ENCODE results near the gene NDUFB10. TPM values are rescaled to one million over a fixed set of nuclear protein-coding genes. Genes with fewer than 3 reads are reported as not detected.
A peak's percentile ranks its signal among the peaks of the same experiment; 100 is the strongest.

Gene NDUFB10
- total RNA-seq, 6 experiments from 2014 or later: 68.7 to 210 (median 81.2) TPM

DNA sequence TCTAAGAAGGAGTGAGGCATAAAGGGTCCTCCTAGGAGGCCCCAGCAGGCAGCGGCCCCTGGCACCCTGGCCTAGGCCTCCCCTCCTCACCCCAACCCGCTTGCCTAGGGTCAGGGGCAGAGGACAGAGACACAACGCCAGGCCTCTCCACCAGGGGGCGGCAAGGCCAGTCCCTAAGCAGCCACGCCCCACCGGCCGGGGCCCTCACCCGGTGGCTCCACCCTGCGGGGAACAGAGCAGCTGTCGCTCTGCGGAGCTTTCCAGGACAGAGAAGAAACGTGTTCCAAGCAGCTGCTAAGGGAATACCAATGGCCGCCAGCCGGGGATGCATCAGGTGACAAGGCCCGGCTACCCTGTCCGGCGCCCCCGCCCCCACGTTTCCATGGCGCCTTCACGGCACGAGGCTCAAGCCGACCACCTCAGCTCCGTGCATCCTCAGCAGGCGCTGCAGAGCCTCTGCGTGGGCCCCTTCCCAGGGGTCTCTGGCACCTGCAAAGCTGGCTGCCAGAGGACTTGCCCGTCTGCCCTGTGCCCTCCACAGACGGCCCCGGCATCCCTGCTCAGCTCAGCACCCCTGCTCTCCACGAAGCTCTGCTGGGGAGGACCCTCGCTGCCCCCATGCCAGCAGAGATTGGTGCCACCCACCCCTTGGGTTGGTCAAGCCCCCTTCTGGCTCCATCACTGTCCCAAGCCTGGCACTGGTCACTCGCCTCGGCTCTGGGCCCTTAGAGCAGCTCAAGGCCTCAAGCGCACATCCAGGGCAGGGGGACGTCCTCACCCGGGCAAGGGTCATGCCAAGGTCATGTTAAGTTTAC is 44.7 kb downstream of the NDUFB10 start:
- no peak overlapping the region for H3K4me3 ChIP-seq
- intact Hi-C loops (cut with DNase I): no loop called here
- no peak overlapping the region for H3K27ac ChIP-seq
- peaks cover 0 to 31% (median 17%) of the 10 kb centered on the region in 4 donors for H3K4me1 ChIP-seq
- no peaks in the 10 kb centered on the region for H3K27me3 ChIP-seq
- 0% methylated on average over 4 of the region's 36 CpGs for WGBS (ENCODE audit: insufficient coverage, low coverage, low lambda C conversion rate, missing lambda C conversion rate)
- H3K36me3 ChIP-seq: peaks cover 3 to 43% (median 24%) of the 10 kb centered on the region in 4 donors
- H3K9me3 ChIP-seq: no peaks in the 10 kb centered on the region
- peak; percentile 82 to 89 (median 86) for ATAC-seq
- DNase-seq: peak; percentile 88 to 90 (median 89)
- no peak for TF ChIP-seq POLR2A (IDR thresholded peaks at IDR 0.05)
- TF ChIP-seq, protein P1, sequence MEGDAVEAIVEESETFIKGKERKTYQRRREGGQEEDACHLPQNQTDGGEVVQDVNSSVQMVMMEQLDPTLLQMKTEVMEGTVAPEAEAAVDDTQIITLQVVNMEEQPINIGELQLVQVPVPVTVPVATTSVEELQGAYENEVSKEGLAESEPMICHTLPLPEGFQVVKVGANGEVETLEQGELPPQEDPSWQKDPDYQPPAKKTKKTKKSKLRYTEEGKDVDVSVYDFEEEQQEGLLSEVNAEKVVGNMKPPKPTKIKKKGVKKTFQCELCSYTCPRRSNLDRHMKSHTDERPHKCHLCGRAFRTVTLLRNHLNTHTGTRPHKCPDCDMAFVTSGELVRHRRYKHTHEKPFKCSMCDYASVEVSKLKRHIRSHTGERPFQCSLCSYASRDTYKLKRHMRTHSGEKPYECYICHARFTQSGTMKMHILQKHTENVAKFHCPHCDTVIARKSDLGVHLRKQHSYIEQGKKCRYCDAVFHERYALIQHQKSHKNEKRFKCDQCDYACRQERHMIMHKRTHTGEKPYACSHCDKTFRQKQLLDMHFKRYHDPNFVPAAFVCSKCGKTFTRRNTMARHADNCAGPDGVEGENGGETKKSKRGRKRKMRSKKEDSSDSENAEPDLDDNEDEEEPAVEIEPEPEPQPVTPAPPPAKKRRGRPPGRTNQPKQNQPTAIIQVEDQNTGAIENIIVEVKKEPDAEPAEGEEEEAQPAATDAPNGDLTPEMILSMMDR (IDR thresholded peaks at IDR 0.05): peak; percentile 90 to 97 (median 96)

DNA sequence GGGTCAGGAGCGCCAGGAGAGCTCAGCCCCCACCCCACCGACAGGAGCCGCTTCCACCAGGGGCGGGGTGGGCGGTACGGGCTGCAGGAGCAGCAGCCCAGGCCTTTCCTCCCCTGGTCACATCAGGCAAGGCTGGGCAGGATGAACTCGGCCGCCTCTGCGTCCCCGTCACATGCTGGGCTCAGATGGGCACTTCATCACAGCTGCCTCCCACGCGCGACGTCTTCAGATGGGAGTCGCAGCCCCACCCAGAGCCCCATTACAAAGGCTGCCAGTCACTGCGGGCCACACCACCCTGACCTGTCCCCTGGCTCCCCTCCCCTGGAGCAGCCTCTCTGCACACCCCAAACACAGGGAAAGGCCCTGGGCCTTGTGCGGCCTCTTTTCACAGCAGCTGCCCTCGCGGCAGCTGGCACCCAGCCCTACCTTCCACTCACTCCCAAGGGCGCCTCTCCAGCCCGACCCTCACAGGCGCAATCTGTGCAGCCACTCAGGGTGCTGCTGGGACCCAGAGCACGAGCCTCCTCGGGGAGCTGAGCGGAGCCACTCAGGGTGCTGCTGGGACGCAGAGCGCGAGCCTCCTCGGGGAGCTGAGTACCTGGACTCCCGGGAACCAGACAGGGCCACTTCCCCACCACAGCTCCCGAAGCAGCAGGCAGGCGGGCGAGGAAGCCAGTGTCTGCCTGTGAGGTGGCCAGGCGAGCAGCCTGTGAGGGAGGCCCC is 45.6 kb downstream of the NDUFB10 start:
- H3K27ac ChIP-seq: no peak overlapping the region
- H3K36me3 ChIP-seq: peaks cover 0 to 34% (median 19%) of the 10 kb centered on the region in 4 donors
- no peak for TF ChIP-seq POLR2A (IDR thresholded peaks at IDR 0.05)
- TF ChIP-seq, protein P1 (IDR thresholded peaks at IDR 0.05): no peak
- ATAC-seq: no peak
- H3K27me3 ChIP-seq: no peaks in the 10 kb centered on the region
- no peak for DNase-seq
- H3K4me1 ChIP-seq: peaks cover 0 to 31% (median 17%) of the 10 kb centered on the region in 4 donors
- no peak overlapping the region for H3K4me3 ChIP-seq
- no peaks in the 10 kb centered on the region for H3K9me3 ChIP-seq
- whole genome bisulfite sequencing (ENCODE audit: insufficient coverage, low coverage, low lambda C conversion rate, missing lambda C conversion rate): 57% methylated on average over 6 of the region's 34 CpGs
- intact Hi-C loops (cut with DNase I): no loop called here

DNA sequence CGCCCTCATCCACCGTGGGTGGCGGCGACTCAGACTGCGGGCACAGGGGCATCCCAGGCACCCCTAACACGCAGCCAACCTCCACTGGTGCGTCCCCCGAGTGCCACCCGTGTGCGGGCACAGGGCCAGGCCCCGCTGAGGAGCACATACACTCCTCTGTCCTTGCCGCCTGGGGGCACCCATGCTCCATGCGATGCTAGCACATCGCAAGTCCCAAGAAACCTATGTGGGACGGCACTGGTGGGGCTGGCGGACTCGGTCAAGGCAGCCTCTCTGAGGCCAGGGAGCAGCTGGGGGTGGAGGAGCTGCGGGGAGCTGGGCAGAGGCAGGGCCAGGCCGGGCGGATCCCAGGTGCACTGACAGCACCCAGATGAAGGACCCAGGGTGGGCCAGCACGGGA is 46.3 kb downstream of the NDUFB10 start:
- Histone ChIP-seq H3K36me3 (peaks cover 0 to 29% (median 16%) of the 10 kb centered on the region in 4 donors), H3K27me3 (no peaks in the 10 kb centered on the region), H3K27ac (no peak overlapping the region), H3K4me3 (no peak overlapping the region), H3K9me3 (no peaks in the 10 kb centered on the region), H3K4me1 (peaks cover 0 to 36% (median 17%) of the 10 kb centered on the region in 4 donors)
- intact Hi-C loops (cut with DNase I): no loop called here
- ATAC-seq (no peak), DNase-seq (peak in 1 of 3 donors; percentile 53)
- TF ChIP-seq POLR2A (IDR thresholded peaks at IDR 0.05): no peak
- TF ChIP-seq, protein P1 (IDR thresholded peaks at IDR 0.05): no peak
- WGBS (ENCODE audit: insufficient coverage, low coverage, low lambda C conversion rate, missing lambda C conversion rate): 66% methylated on average over 3 of the region's 21 CpGs

DNA sequence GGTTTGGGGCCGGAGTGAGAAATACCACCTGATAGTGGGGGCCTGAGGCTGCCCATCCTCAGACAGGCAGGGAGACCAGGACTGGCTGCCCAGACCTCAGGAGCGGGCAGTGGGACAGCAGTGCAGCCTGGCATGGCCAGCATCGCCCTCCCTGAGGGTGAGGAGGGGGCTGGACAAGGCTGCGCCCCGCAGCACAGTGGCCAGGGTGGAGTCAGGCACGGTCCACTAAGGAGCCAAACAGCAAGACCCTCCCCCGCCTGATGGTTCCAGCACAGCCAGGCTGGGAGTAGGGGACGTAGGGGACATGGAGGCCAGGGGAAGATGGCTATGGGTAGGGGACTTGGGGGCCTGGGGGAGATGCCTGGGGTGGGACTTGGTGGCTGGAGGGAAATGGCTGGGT is 47.0 kb downstream of the NDUFB10 start:
- no peaks in the 10 kb centered on the region for H3K27me3 ChIP-seq
- intact Hi-C loops (cut with DNase I): no loop called here
- TF ChIP-seq POLR2A (IDR thresholded peaks at IDR 0.05): no peak
- TF ChIP-seq, protein P1 (IDR thresholded peaks at IDR 0.05): no peak
- DNase-seq: no peak
- 60% methylated on average over 1 of the region's 8 CpGs for WGBS (ENCODE audit: insufficient coverage, low coverage, low lambda C conversion rate, missing lambda C conversion rate)
- H3K4me3 ChIP-seq: no peak overlapping the region
- ATAC-seq: no peak
- H3K4me1 ChIP-seq: peaks cover 0 to 36% (median 17%) of the 10 kb centered on the region in 4 donors
- no peaks in the 10 kb centered on the region for H3K9me3 ChIP-seq
- peaks cover 0 to 22% (median 13%) of the 10 kb centered on the region in 4 donors for H3K36me3 ChIP-seq
- no peak overlapping the region for H3K27ac ChIP-seq

Measured in right lobe of liver (tissue), 6 donors.